ENCODE measurements around the gene VRK2.

VRK2 gene

GRCh38 chr2:58045580-58046334, 849 bp upstream of the VRK2 start:
- TF ChIP-seq CTCF (IDR thresholded peaks at IDR 0.05) = no peak

GRCh38 chr2:58046335-58046584, 346 bp upstream of the VRK2 start:
- TF ChIP-seq CTCF (IDR thresholded peaks at IDR 0.05) = no peak

- no peak for TF ChIP-seq CTCF (IDR thresholded peaks at IDR 0.05)
Observed at GRCh38 chr2:58047373-58047935, 848 bp downstream of the VRK2 start.

GRCh38 chr2:58047961-58048360, 1.4 kb downstream of the VRK2 start:
- TF ChIP-seq CTCF (IDR thresholded peaks at IDR 0.05) = no peak

- TF ChIP-seq CTCF (IDR thresholded peaks at IDR 0.05) = no peak
Observed at GRCh38 chr2:58051445-58051844, 4.8 kb downstream of the VRK2 start.

- TF ChIP-seq CTCF (IDR thresholded peaks at IDR 0.05) = no peak
Observed at GRCh38 chr2:58052978-58053377, 6.4 kb downstream of the VRK2 start.

- TF ChIP-seq CTCF (IDR thresholded peaks at IDR 0.05) = no peak
Observed at GRCh38 chr2:58054264-58054663, 7.7 kb downstream of the VRK2 start.
